OCI-LY3 (cell line): ENCODE results near the gene NUP98.
A peak's percentile ranks its signal among the peaks of the same experiment; 100 is the strongest.
"Not testable (repeated sequence)": the region's sequence is repeated elsewhere in the genome, so short reads cannot be mapped to it uniquely, and the experiment has no call there.

ENCODE experiments used
- H2AFZ ChIP-seq: fragments of 200-600, 300-600 bp; shearing (Covaris generic); 2 replicates; pipeline ENCODE4 v1.6.0; 2014; ENCODE audit warnings: antibody characterized with exemption, low read depth, low read length
- H3K27ac ChIP-seq: fragments of 200-600, 300-600 bp; sonication (generic); 2 replicates; pipeline ENCODE4 v1.5.1; 2014; ENCODE audit warnings: mild to moderate bottlenecking, low read length, moderate library complexity, mixed read lengths
- H3K27me3 ChIP-seq: fragments of 200-600, 300-600 bp; sonication (generic); 2 replicates; pipeline ENCODE4 v1.6.1; 2014; ENCODE audit warnings: low read depth, low read length, mixed read lengths
- H3K36me3 ChIP-seq: fragments of 200-600, 300-600 bp; sonication (generic); replicated peaks from 2 replicates; pipeline ENCODE3; 2014; ENCODE audit warnings: low read depth, low read length, mixed read lengths
- H3K4me1 ChIP-seq: fragments of 300-600, 200-600 bp; sonication (generic); 2 replicates; pipeline ENCODE4 v1.6.1; 2014; ENCODE audit warnings: low read length, mixed read lengths
- H3K4me2 ChIP-seq: fragments of 200-600, 300-600 bp; sonication (generic); 2 replicates; pipeline ENCODE4 v1.6.1; 2014; ENCODE audit warnings: low read length, mixed read lengths
- H3K4me3 ChIP-seq: fragments of 300-600, 200-600 bp; sonication (generic); 2 replicates; pipeline ENCODE4 v1.5.1; 2014; ENCODE audit warnings: antibody characterized with exemption, mild to moderate bottlenecking, low read length, moderate library complexity
- H3K79me2 ChIP-seq: fragments of 300-600, 200-600 bp; shearing (Covaris generic); 2 replicates; pipeline ENCODE4 v1.6.1; 2014; ENCODE audit warnings: mild to moderate bottlenecking, low read length, mixed read lengths
- H3K9ac ChIP-seq: fragments of 300-600, 200-600 bp; shearing (Covaris generic); 2 replicates; pipeline ENCODE4 v1.6.0; 2014; ENCODE audit warnings: mild to moderate bottlenecking, low read length, moderate library complexity
- H3K9me3 ChIP-seq: fragments of 200-600, 300-600 bp; shearing (Covaris generic); 2 replicates; pipeline ENCODE4 v1.6.1; 2014; ENCODE audit warnings: low read length, mixed read lengths; ENCODE audit not compliant: insufficient read depth
- H4K20me1 ChIP-seq: fragments of 200-600, 300-600 bp; sonication (generic); 2 replicates; pipeline ENCODE4 v1.6.1; 2016; ENCODE audit warnings: low read length, mixed read lengths; ENCODE audit not compliant: insufficient read depth
- CTCF ChIP-seq: fragments of 200-600, 300-600 bp; sonication (generic); IDR thresholded peaks from 2 replicates; pipeline ENCODE4 v1.5.1; 2014; ENCODE audit warnings: antibody characterized with exemption, low read length, low read depth
- EZH2phosphoT487 ChIP-seq: fragments of 200-600 bp; shearing (Covaris generic); IDR thresholded peaks from 2 replicates; pipeline ENCODE4 v1.6.1; 2018; ENCODE audit warnings: antibody characterized with exemption, mixed run types, low read depth

The NUP98 gene

GRCh38 chr11:3775736-3776406 lies 21.5 kb downstream of the NUP98 start:
- Histone ChIP-seq H4K20me1 (no peaks in the 10 kb centered on the region), H3K36me3 (peaks cover 51% of the 10 kb centered on the region)

GRCh38 chr11:3773180-3773579 lies 24.2 kb downstream of the NUP98 start:
- no peak for TF ChIP-seq CTCF
- TF ChIP-seq EZH2phosphoT487, result no peak
- no peaks in the 10 kb centered on the region for H3K9me3 ChIP-seq

More at GRCh38 chr11:3775736-3776406, 21.5 kb downstream of the NUP98 start:
- H2AFZ ChIP-seq, result no peak overlapping the region
- TF ChIP-seq EZH2phosphoT487, result no peak
- no peak for TF ChIP-seq CTCF
- H3K27me3 ChIP-seq, result no peaks in the 10 kb centered on the region
- H3K9me3 ChIP-seq, result no peaks in the 10 kb centered on the region
- H3K4me3 ChIP-seq, result no peak overlapping the region
- no peak overlapping the region for H3K27ac ChIP-seq
- H3K9ac ChIP-seq, result no peak overlapping the region
- no peak overlapping the region for H3K4me2 ChIP-seq
- peaks cover 15% of the 10 kb centered on the region for H3K79me2 ChIP-seq
- H3K4me1 ChIP-seq, result no peaks in the 10 kb centered on the region

GRCh38 chr11:3767536-3767935 lies 29.8 kb downstream of the NUP98 start:
- H2AFZ ChIP-seq, result no peak overlapping the region
- no peaks in the 10 kb centered on the region for H4K20me1 ChIP-seq
- no peaks in the 10 kb centered on the region for H3K27me3 ChIP-seq
- TF ChIP-seq EZH2phosphoT487, result no peak
- no peak for TF ChIP-seq CTCF
- H3K9ac ChIP-seq, result no peak overlapping the region
- no peak overlapping the region for H3K4me2 ChIP-seq
- no peak overlapping the region for H3K4me3 ChIP-seq
- H3K79me2 ChIP-seq, result peaks cover 8% of the 10 kb centered on the region; the same call in 1 of the 2 replicates
- H3K4me1 ChIP-seq, result peaks cover 25% of the 10 kb centered on the region
- peak overlapping the region; percentile 9; the same call in 1 of the 2 replicates for H3K27ac ChIP-seq
- peaks cover 60% of the 10 kb centered on the region for H3K36me3 ChIP-seq
- no peaks in the 10 kb centered on the region for H3K9me3 ChIP-seq

More at GRCh38 chr11:3773180-3773579, 24.2 kb downstream of the NUP98 start:
- Histone ChIP-seq H3K4me1 (no peaks in the 10 kb centered on the region), H3K4me2 (no peak overlapping the region), H3K79me2 (peaks cover 1% of the 10 kb centered on the region; the same call in 1 of the 2 replicates), H3K36me3 (peaks cover 46% of the 10 kb centered on the region), H2AFZ (no peak overlapping the region), H3K27ac (no peak overlapping the region), H3K4me3 (no peak overlapping the region), H3K9ac (no peak overlapping the region), H3K27me3 (no peaks in the 10 kb centered on the region), H4K20me1 (no peaks in the 10 kb centered on the region)

GRCh38 chr11:3766836-3767235 lies 30.5 kb downstream of the NUP98 start:
- not testable (repeated sequence) for H3K79me2 ChIP-seq, H3K9ac ChIP-seq
- H3K4me1 ChIP-seq, result peaks cover 25% of the 10 kb centered on the region

More at GRCh38 chr11:3766836-3767235, 30.5 kb downstream of the NUP98 start:
- not testable (repeated sequence) for H3K27ac ChIP-seq, H3K4me2 ChIP-seq, H2AFZ ChIP-seq, H3K9me3 ChIP-seq, H3K4me3 ChIP-seq, H4K20me1 ChIP-seq, H3K27me3 ChIP-seq
- H3K36me3 ChIP-seq, result peaks cover 60% of the 10 kb centered on the region
